BJ (cell line): ENCODE results near the gene CDC42EP4. TPM values are rescaled to one million over a fixed set of nuclear protein-coding genes. Genes with fewer than 3 reads are reported as not detected.

ENCODE experiments used
- CTCF ChIA-PET: fragments of 350-600 bp; formaldehyde crosslinking; extraction: SDS; loops from one replicate; lab custom pipeline; 2021; ENCODE audit warnings: antibody characterized with exemption, inconsistent platforms; lab: Yijun Ruan, JAX
- POLR2A ChIA-PET: fragments of 300-600 bp; sonication (Branson Sonifier 250); formaldehyde crosslinking; extraction: SDS; loops from one replicate; lab custom pipeline; 2021; ENCODE audit warnings: antibody characterized with exemption; lab: Charles Lee
- DNase-seq: peaks from one replicate; pipeline ENCODE4 v3.0.0-alpha.2; 2011; ENCODE audit warnings: low read depth
- H3K27me3 ChIP-seq: 2 replicates; pipeline ENCODE4 v1.6.0; 2011; ENCODE audit warnings: low read length; ENCODE audit not compliant: control insufficient read depth, insufficient read depth
- H3K36me3 ChIP-seq: 2 replicates; pipeline ENCODE4 v1.5.1; 2011; ENCODE audit warnings: low read length; ENCODE audit not compliant: control insufficient read depth, insufficient read depth
- H3K4me3 ChIP-seq: 2 replicates; pipeline ENCODE4 v1.5.1; 2011; ENCODE audit warnings: low read depth, mild to moderate bottlenecking, control low read depth, low read length
- polyA plus RNA-seq: library from polyadenylated mRNA; depleted of rRNA; stranded (reverse); fragments of >200 nt; gene quantifications from 2 replicates; pipeline ENCODE4 v1.2.3, GENCODE V29; 2011
- TF ChIP-seq, protein P1 (sequence below): IDR thresholded peaks from 2 replicates; pipeline ENCODE4 v1.5.1; 2011; ENCODE audit warnings: low read depth, mild to moderate bottlenecking, control low read depth, inconsistent platforms, low read length, moderate library complexity; ENCODE audit not compliant: insufficient read depth

The CDC42EP4 gene
- polyA plus RNA-seq, 1 experiment = 28.0 TPM

DNA sequence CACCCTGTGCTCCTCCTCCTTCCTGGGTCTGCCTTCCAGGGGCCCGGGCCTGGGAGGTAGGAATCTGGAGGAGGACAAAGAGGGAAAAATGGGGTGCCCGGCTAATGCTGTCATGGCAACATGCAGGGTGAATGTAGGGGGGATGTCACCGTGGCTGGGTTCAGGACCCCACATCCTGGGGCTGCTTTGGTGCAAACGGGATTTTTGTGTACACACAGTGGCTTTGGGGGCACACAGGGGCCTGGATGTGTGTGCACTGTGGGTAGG, 37.0 kb upstream of the CDC42EP4 start:
- no peak overlapping the region for H3K4me3 ChIP-seq
- no peaks in the 10 kb centered on the region for H3K36me3 ChIP-seq
- TF ChIP-seq, protein P1, sequence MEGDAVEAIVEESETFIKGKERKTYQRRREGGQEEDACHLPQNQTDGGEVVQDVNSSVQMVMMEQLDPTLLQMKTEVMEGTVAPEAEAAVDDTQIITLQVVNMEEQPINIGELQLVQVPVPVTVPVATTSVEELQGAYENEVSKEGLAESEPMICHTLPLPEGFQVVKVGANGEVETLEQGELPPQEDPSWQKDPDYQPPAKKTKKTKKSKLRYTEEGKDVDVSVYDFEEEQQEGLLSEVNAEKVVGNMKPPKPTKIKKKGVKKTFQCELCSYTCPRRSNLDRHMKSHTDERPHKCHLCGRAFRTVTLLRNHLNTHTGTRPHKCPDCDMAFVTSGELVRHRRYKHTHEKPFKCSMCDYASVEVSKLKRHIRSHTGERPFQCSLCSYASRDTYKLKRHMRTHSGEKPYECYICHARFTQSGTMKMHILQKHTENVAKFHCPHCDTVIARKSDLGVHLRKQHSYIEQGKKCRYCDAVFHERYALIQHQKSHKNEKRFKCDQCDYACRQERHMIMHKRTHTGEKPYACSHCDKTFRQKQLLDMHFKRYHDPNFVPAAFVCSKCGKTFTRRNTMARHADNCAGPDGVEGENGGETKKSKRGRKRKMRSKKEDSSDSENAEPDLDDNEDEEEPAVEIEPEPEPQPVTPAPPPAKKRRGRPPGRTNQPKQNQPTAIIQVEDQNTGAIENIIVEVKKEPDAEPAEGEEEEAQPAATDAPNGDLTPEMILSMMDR = no peak
- no peak for DNase-seq
- CTCF ChIA-PET = no interaction called here
- H3K27me3 ChIP-seq = no peaks in the 10 kb centered on the region
- POLR2A ChIA-PET = no interaction called here

DNA sequence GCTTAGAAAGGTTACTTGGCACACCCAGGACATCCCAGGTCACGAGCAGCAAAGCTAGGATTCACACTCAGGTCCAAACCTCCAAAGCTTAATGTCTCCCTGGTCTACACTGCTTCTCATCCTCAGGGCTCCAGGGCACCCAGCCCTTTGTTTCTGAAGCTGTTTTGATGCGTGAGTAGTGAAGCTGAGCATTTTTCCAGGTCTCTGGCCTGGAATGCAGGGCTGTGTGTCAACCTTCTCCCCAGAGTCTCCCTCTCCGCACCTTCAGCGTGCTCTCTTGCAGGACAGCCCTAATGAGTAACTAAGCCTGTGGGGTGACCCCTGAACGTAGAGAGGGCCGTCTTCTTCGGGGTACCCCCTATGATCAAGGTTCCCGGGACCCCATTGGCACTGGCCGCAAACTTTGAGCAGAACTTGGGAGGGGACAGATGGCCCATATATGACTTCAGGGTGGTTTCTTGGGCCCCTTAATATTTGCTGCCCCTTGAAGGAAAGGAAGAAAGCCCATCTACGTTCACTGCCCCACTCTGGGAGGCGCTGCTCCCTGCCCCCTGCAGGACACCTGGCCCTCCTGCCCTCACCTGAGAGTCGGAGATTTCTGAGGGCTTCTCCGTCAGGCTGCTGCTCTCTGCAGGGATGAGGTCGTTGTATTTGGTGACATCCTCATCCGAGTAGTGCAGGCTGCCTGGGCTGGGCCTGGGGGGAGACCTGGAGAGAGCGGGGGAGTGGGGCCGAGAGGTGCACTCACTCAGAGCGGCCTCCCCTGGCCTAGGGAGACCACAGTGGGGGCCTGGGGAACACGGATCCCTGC, 36.4 kb upstream of the CDC42EP4 start:
- H3K4me3 ChIP-seq = no peak overlapping the region
- POLR2A ChIA-PET = no interaction called here
- H3K36me3 ChIP-seq = no peaks in the 10 kb centered on the region
- H3K27me3 ChIP-seq = no peaks in the 10 kb centered on the region
- CTCF ChIA-PET = interaction anchor here (0.7 to 1.5 kb wide), 4 partner anchors 9 to 37 kb away, joined by 3 to 5 read pairs (median 3); no protein-coding TSS in a partner anchor
- no peak for DNase-seq
- TF ChIP-seq, protein P1 = no peak

DNA sequence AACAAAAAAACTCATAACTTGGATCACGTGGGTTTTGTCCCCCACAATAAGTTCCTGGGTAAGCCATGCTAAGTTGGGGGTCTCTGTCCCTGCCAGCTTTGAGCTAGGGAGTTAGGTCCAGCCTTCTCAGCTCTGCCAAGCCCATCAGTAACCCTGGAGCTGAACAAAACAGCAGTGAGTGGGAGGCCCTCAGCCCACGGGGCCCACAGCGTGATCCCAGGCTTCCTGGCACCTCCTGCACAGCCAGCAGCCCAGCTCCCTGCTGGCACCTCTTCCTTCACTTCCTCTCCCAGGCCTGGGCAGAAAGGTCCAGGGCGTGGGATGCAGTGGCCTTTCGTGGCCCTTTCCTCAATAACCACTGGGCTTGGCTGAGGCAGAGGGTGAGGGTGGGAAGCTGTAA, 35.5 kb upstream of the CDC42EP4 start:
- DNase-seq = no peak

DNA sequence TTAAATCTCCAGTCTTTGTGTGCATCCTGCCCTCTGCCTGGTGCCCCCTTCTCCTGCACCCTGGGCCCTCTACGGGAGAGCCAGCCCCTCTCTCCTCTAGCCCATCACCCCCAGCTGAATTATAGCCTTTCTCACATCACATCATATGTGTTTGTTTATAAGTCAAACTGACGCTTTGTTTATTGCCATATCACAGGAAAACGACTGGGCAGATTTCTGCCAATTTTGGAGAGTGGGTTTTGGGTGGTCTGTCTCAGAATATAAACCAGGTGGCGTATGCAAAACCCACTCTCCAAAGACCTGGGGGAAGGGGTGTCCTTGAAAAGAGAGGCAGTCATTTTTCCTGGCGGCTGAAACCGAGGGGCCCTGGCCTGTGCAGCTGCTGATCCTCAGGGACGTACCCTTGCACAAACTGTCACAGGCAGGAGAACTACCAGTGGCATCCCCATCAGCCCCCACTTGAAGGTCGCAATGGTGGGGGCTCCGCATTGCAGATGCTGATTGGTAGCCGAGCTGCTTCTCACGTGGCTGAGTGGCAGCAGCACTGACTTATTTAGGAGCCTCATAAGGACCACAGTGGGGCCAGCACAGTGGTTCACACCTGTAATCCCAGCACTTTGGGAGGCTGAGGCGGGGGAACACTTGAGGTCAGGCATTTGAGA, 34.8 kb upstream of the CDC42EP4 start:
- TF ChIP-seq, protein P1 = no peak
- POLR2A ChIA-PET = no interaction called here
- Histone ChIP-seq H3K4me3 (no peak overlapping the region), H3K36me3 (no peaks in the 10 kb centered on the region), H3K27me3 (no peaks in the 10 kb centered on the region)
- no peak for DNase-seq
- CTCF ChIA-PET = interaction anchor here (0.6 to 1.5 kb wide), 3 partner anchors 17 to 1785 kb away, joined by 3 to 5 read pairs (median 3); partner anchors contain the start of gene NT5C

More for the DNA sequence above, 35.5 kb upstream of the CDC42EP4 start:
- Histone ChIP-seq H3K27me3 (no peaks in the 10 kb centered on the region), H3K4me3 (no peak overlapping the region), H3K36me3 (no peaks in the 10 kb centered on the region)
- CTCF ChIA-PET = interaction anchor here (0.6 to 1.5 kb wide), 4 partner anchors 10 to 1784 kb away, joined by 3 to 5 read pairs (median 3); partner anchors contain the start of gene NT5C
- POLR2A ChIA-PET = no interaction called here
- TF ChIP-seq, protein P1 = no peak

DNA sequence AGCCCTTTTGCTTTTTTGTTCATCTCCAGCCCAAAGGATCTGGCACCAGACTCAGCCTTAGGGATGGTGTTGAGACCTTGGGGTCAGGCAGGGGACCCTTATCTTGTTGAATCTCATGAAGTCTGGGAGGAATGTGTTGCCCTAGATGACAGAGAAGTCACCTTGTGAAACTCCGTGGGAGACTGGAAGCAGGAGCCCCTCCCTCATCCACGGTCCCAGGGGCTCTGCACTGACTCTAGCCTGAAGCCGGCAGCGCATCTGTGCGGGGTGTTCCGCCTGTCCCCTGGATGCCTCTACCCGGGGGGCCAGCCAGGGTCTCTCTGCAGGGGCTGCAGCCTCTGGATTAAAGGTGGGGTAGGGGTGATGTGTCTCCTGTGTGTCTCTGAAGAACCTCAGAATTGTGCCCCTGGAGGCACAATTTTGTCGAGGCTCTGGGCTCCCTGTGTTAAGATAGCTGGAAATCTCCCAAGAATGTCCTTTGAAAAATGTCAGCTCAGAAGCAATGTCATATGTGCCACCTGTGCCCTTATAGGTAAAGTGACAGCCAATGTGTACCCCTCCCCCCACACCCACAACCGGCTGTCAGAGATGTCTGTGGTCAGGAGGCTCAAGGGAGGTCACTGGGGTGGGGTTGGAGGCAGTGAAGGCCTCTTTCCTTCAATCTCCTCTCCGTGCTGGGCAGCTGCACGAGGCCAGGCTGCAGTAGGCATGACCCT, 32.1 kb upstream of the CDC42EP4 start:
- Histone ChIP-seq H3K27me3 (no peaks in the 10 kb centered on the region), H3K36me3 (no peaks in the 10 kb centered on the region), H3K4me3 (no peak overlapping the region)
- TF ChIP-seq, protein P1 = no peak
- CTCF ChIA-PET = interaction anchor here (0.9 to 2.2 kb wide), 7 partner anchors 11 to 88 kb away, joined by 3 to 7 read pairs (median 4); no protein-coding TSS in a partner anchor
- DNase-seq = no peak
- POLR2A ChIA-PET = no interaction called here
